ENCODE data around the gene PLOD2.

PLOD2 gene

GRCh38 chr3:146078031-146078430 lies 83.0 kb downstream of the PLOD2 start:
- no peaks in the 10 kb centered on the region for H3K9me2 ChIP-seq (replicated peaks; ENCODE audit: insufficient read depth, low read length)
- no peak overlapping the region for H3K4me3 ChIP-seq (ENCODE audit: low read length)
- H3K4me1 ChIP-seq (ENCODE audit: low read length): peaks cover 2% of the 10 kb centered on the region
- H3K27ac ChIP-seq (ENCODE audit: low read length): no peak overlapping the region
- H3K36me3 ChIP-seq (replicated peaks; ENCODE audit: insufficient read depth, low read length): no peaks in the 10 kb centered on the region
- TF ChIP-seq EZH2phosphoT487 (IDR thresholded peaks at IDR 0.05; ENCODE audit: low read length) (no peak), CTCF (IDR thresholded peaks at IDR 0.05; ENCODE audit: low read length) (no peak), EZH2 (optimal IDR thresholded peaks at IDR 0.05; ENCODE audit: low read depth, low read length) (no peak)
- no peaks in the 10 kb centered on the region for H3K27me3 ChIP-seq (replicated peaks; ENCODE audit: insufficient read depth, low read length)
- DNase-seq: no peak
- H2AFZ ChIP-seq (ENCODE audit: low read length): no peak overlapping the region
- H3K79me2 ChIP-seq (ENCODE audit: low read length): no peaks in the 10 kb centered on the region
- no peaks in the 10 kb centered on the region for H3F3A ChIP-seq (ENCODE audit: insufficient read depth, low read length)
- no peaks in the 10 kb centered on the region for H3K9me3 ChIP-seq (replicated peaks; ENCODE audit: insufficient read depth, low read length)
- no peak overlapping the region for H3K4me2 ChIP-seq (ENCODE audit: low read depth, low read length)
- H3K9ac ChIP-seq (ENCODE audit: low read length): no peak overlapping the region
- no peaks in the 10 kb centered on the region for H4K20me1 ChIP-seq (ENCODE audit: insufficient read depth, low read length)

- TF ChIP-seq EZH2 (optimal IDR thresholded peaks at IDR 0.05; ENCODE audit: low read depth, low read length): no peak
- TF ChIP-seq CTCF (IDR thresholded peaks at IDR 0.05; ENCODE audit: low read length): no peak
- no peak for TF ChIP-seq EZH2phosphoT487 (IDR thresholded peaks at IDR 0.05; ENCODE audit: low read length)
- no peak overlapping the region for H3K4me3 ChIP-seq (ENCODE audit: low read length)
- H3K36me3 ChIP-seq (replicated peaks; ENCODE audit: insufficient read depth, low read length): no peaks in the 10 kb centered on the region
- DNase-seq: no peak
- H4K20me1 ChIP-seq (ENCODE audit: insufficient read depth, low read length): no peaks in the 10 kb centered on the region
- H3K9me2 ChIP-seq (replicated peaks; ENCODE audit: insufficient read depth, low read length): no peaks in the 10 kb centered on the region
- H3K4me2 ChIP-seq (ENCODE audit: low read depth, low read length): no peak overlapping the region
- H3F3A ChIP-seq (ENCODE audit: insufficient read depth, low read length): no peaks in the 10 kb centered on the region
- H3K79me2 ChIP-seq (ENCODE audit: low read length): no peaks in the 10 kb centered on the region
- H3K9me3 ChIP-seq (replicated peaks; ENCODE audit: insufficient read depth, low read length): no peaks in the 10 kb centered on the region
- no peaks in the 10 kb centered on the region for H3K27me3 ChIP-seq (replicated peaks; ENCODE audit: insufficient read depth, low read length)
- no peak overlapping the region for H2AFZ ChIP-seq (ENCODE audit: low read length)
- H3K9ac ChIP-seq (ENCODE audit: low read length): no peak overlapping the region
- no peak overlapping the region for H3K27ac ChIP-seq (ENCODE audit: low read length)
- H3K4me1 ChIP-seq (ENCODE audit: low read length): peaks cover 11% of the 10 kb centered on the region
Measured at GRCh38 chr3:146077181-146077580, 83.8 kb downstream of the PLOD2 start.

- peak overlapping the region; percentile 61 for H3K4me2 ChIP-seq (ENCODE audit: low read depth, low read length)
Measured at GRCh38 chr3:146072824-146073223, 88.2 kb downstream of the PLOD2 start.

More at GRCh38 chr3:146072824-146073223, 88.2 kb downstream of the PLOD2 start:
- no peaks in the 10 kb centered on the region for H3K9me2 ChIP-seq (replicated peaks; ENCODE audit: insufficient read depth, low read length)
- H3K36me3 ChIP-seq (replicated peaks; ENCODE audit: insufficient read depth, low read length): no peaks in the 10 kb centered on the region
- H3K27me3 ChIP-seq (replicated peaks; ENCODE audit: insufficient read depth, low read length): no peaks in the 10 kb centered on the region
- TF ChIP-seq EZH2 (optimal IDR thresholded peaks at IDR 0.05; ENCODE audit: low read depth, low read length): no peak
- TF ChIP-seq EZH2phosphoT487 (IDR thresholded peaks at IDR 0.05; ENCODE audit: low read length): no peak
- TF ChIP-seq CTCF (IDR thresholded peaks at IDR 0.05; ENCODE audit: low read length): no peak
- no peak overlapping the region for H2AFZ ChIP-seq (ENCODE audit: low read length)
- DNase-seq: peak; percentile 53
- no peak overlapping the region for H3K9ac ChIP-seq (ENCODE audit: low read length)
- H3K79me2 ChIP-seq (ENCODE audit: low read length): no peaks in the 10 kb centered on the region
- H4K20me1 ChIP-seq (ENCODE audit: insufficient read depth, low read length): no peaks in the 10 kb centered on the region
- H3K27ac ChIP-seq (ENCODE audit: low read length): no peak overlapping the region
- peaks cover 19% of the 10 kb centered on the region for H3K4me1 ChIP-seq (ENCODE audit: low read length)
- no peak overlapping the region for H3K4me3 ChIP-seq (ENCODE audit: low read length)
- no peaks in the 10 kb centered on the region for H3F3A ChIP-seq (ENCODE audit: insufficient read depth, low read length)
- H3K9me3 ChIP-seq (replicated peaks; ENCODE audit: insufficient read depth, low read length): no peaks in the 10 kb centered on the region
